HG02623 (cell line): ENCODE data around the gene GSE1.

Experiments
- ATAC-seq: cut with Tn5 transposase; IDR thresholded peaks from one replicate; pipeline ENCODE4 v1.9.1; 2021; ENCODE audit warnings: moderate library complexity; ENCODE audit not compliant: unreplicated experiment

The GSE1 gene

GRCh38 chr16:85718153-85718477, 105.0 kb downstream of the GSE1 start:
- ATAC-seq: no peak

DNA sequence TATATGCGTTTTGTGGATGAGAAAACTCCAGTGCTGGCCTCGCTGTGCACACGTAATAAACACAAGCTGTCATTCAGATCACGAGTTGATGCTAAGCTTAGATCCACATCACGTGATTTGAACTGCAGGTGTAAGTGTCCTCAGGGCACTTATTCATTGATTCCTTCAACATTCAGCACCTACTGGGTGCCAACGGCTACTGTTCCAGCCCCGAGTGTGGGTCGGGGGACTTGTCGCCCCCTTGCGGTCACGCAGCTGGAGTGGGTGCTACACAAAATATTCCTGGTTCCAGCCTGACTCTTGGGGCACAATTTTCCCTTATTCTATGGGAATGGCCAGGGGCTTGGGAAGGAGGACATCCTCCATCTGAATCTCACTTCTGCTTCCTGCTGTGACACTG, 105.6 kb downstream of the GSE1 start:
- no peak for ATAC-seq

- ATAC-seq: no peak
Observed at GRCh38 chr16:85719605-85720301, 106.6 kb downstream of the GSE1 start.

- ATAC-seq: no peak
Observed at GRCh38 chr16:85720302-85720637, 107.1 kb downstream of the GSE1 start.

- ATAC-seq: no peak
Observed at GRCh38 chr16:85722128-85722893, 109.2 kb downstream of the GSE1 start.

- no peak for ATAC-seq
Observed at GRCh38 chr16:85724126-85724879, 111.2 kb downstream of the GSE1 start.

GRCh38 chr16:85724936-85725335, 111.8 kb downstream of the GSE1 start:
- ATAC-seq: no peak
